Panc1 (cell line): Measurements from ENCODE around the gene FRMD4A. TPM values are rescaled to one million over a fixed set of nuclear protein-coding genes. Genes with fewer than 3 reads are reported as not detected.

ENCODE experiments used
- ATAC-seq: fragments of 200-7000 bp; cut with Tn5 transposase; 2 replicates; pipeline ENCODE4 v1.9.1; 2020; ENCODE audit warnings: mild to moderate bottlenecking, moderate library complexity
- BruUV-seq: library from RNA; stranded (reverse); fragments of 400-500 nt; replicated peaks from 2 replicates; lab custom pipeline; 2021; lab: Mats Ljungman, UMichigan
- CTCF ChIA-PET: fragments of 300-600 bp; sonication (Branson Sonifier 250); formaldehyde crosslinking; loops from one replicate; lab custom pipeline; 2022; ENCODE audit warnings: antibody characterized with exemption; lab: Charles Lee
- POLR2A ChIA-PET: fragments of 300-600 bp; sonication (Branson Sonifier 250); formaldehyde crosslinking; loops from one replicate; lab custom pipeline; 2022; ENCODE audit warnings: antibody characterized with exemption; lab: Charles Lee
- DNase-seq: peaks from one replicate; pipeline ENCODE4 v3.0.0-alpha.2; 2010; ENCODE audit warnings: low read depth, low spot score
- H3K27ac ChIP-seq: 2 replicates; pipeline ENCODE4 v1.5.1; 2011; ENCODE audit warnings: mild to moderate bottlenecking, low read length, inconsistent platforms
- H3K27me3 ChIP-seq: fragments of 200-500 bp; sonication (Bioruptor generic); 2 replicates; pipeline ENCODE4 v1.6.0; 2014; ENCODE audit warnings: low read length, inconsistent platforms; ENCODE audit not compliant: control insufficient read depth, insufficient read depth
- H3K36me3 ChIP-seq: fragments of 200-500 bp; sonication (Bioruptor generic); 2 replicates; pipeline ENCODE4 v1.5.1; 2014; ENCODE audit warnings: inconsistent platforms, mild to moderate bottlenecking, low read length, moderate library complexity; ENCODE audit not compliant: control insufficient read depth, insufficient read depth
- H3K4me1 ChIP-seq: 2 replicates; pipeline ENCODE4 v1.5.1; 2011; ENCODE audit warnings: inconsistent platforms, mild to moderate bottlenecking, low read length, moderate library complexity; ENCODE audit not compliant: control insufficient read depth, insufficient read depth
- H3K4me3 ChIP-seq, 2 experiments: 2 replicates each; pipeline ENCODE4 v1.5.1; 2011 to 2012; ENCODE audit warnings: low read depth in 2 of 2, low read length in 2 of 2, mild to moderate bottlenecking in 2 of 2, inconsistent platforms in 1 of 2, moderate library complexity in 1 of 2
- H3K9me3 ChIP-seq: fragments of 200-500 bp; sonication (Bioruptor generic); 2 replicates; pipeline ENCODE4 v1.5.1; 2014; ENCODE audit warnings: low read depth, mild to moderate bottlenecking, inconsistent platforms, low read length, moderate library complexity; ENCODE audit not compliant: control insufficient read depth, insufficient read depth
- POLR2AphosphoS5 ChIP-seq: IDR thresholded peaks from 2 replicates; pipeline ENCODE4 v1.6.1; 2012; ENCODE audit warnings: mild to moderate bottlenecking, low read depth, low read length, moderate library complexity
- SIN3A ChIP-seq: IDR thresholded peaks from 2 replicates; pipeline ENCODE4 v1.6.1; 2012; ENCODE audit warnings: low read depth, mild to moderate bottlenecking, low read length, moderate library complexity, borderline replicate concordance; ENCODE audit not compliant: insufficient read depth
- TCF7L2 ChIP-seq: IDR thresholded peaks from 2 replicates; pipeline ENCODE4 v1.6.1; 2011; ENCODE audit warnings: mild to moderate bottlenecking, low read depth, low read length, inconsistent platforms
- in situ Hi-C: cut with HindIII; loops from 2 replicates; pipeline ENCODE4 v1.10.0; 2016; ENCODE audit warnings: low sequenced_read_pairs, low pct_unique_long_range_greater_than_20kb
- intact Hi-C: fragments of 100-400 bp; cut with micrococcal nuclease; formaldehyde crosslinking; loops from one replicate; pipeline ENCODE4 v1.10.0; 2022; ENCODE audit not compliant: unreplicated experiment
- total RNA-seq: library from RNA; stranded (reverse); gene quantifications from one replicate; pipeline ENCODE4 v1.2.1, GENCODE V29; 2021; ENCODE audit not compliant: unreplicated experiment
- TF ChIP-seq, protein P1 (sequence below): fragments of 450-650 bp; IDR thresholded peaks from 2 replicates; pipeline ENCODE4 v1.5.1; 2017; ENCODE audit warnings: mild to moderate bottlenecking
- TF ChIP-seq, protein P2 (sequence below), 2 experiments: IDR thresholded peaks; 2 replicates each; pipeline ENCODE4 v1.6.1; 2011 to 2012; ENCODE audit warnings: low read depth in 2 of 2, control low read depth in 1 of 2, low read length in 1 of 2, mild to moderate bottlenecking in 1 of 2, moderate library complexity in 1 of 2; ENCODE audit not compliant: insufficient read depth in 1 of 2

Gene FRMD4A
- total RNA-seq, 1 experiment from 2014 or later = 7.1 TPM

DNA sequence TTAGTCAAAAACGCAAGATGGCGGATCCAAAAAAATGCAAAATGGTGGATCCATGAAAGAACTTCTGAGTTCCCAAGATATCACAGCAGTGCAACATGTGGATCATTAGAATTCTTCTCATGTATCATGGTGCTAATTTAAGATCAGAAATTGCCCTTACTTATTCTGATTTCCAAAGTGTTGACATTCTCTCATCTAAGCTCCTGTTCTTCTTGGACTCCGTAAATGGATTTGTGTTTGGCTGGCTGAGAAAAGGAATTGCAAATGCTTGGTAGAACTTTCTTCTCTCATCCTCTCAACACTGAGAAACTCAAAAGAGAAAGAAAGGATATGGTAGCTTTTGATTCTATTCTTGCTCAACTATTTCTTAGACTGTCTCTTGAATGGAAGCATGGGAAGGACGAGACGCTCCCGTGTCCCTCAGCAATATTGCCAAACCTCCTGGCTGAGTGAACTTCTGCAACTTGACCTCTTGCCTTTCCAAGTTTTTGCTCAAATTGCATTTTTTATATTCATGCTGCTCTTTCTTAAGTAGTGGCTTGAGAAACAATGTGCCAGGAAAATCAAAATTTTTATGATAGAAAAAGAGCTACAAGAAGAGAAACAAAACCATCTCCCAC lies 44.7 kb downstream of the FRMD4A start:
- in situ Hi-C loops = no loop called here
- no peak overlapping the region for H3K27ac ChIP-seq
- no peak for DNase-seq
- 0 out of 2 replicates have a peak, but pooled peaks cover under 1% of the 10 kb centered on the region for H3K9me3 ChIP-seq
- TF ChIP-seq TCF7L2 = no peak
- TF ChIP-seq SIN3A = no peak
- TF ChIP-seq, protein P1, sequence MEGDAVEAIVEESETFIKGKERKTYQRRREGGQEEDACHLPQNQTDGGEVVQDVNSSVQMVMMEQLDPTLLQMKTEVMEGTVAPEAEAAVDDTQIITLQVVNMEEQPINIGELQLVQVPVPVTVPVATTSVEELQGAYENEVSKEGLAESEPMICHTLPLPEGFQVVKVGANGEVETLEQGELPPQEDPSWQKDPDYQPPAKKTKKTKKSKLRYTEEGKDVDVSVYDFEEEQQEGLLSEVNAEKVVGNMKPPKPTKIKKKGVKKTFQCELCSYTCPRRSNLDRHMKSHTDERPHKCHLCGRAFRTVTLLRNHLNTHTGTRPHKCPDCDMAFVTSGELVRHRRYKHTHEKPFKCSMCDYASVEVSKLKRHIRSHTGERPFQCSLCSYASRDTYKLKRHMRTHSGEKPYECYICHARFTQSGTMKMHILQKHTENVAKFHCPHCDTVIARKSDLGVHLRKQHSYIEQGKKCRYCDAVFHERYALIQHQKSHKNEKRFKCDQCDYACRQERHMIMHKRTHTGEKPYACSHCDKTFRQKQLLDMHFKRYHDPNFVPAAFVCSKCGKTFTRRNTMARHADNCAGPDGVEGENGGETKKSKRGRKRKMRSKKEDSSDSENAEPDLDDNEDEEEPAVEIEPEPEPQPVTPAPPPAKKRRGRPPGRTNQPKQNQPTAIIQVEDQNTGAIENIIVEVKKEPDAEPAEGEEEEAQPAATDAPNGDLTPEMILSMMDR = no peak
- TF ChIP-seq, protein P2, sequence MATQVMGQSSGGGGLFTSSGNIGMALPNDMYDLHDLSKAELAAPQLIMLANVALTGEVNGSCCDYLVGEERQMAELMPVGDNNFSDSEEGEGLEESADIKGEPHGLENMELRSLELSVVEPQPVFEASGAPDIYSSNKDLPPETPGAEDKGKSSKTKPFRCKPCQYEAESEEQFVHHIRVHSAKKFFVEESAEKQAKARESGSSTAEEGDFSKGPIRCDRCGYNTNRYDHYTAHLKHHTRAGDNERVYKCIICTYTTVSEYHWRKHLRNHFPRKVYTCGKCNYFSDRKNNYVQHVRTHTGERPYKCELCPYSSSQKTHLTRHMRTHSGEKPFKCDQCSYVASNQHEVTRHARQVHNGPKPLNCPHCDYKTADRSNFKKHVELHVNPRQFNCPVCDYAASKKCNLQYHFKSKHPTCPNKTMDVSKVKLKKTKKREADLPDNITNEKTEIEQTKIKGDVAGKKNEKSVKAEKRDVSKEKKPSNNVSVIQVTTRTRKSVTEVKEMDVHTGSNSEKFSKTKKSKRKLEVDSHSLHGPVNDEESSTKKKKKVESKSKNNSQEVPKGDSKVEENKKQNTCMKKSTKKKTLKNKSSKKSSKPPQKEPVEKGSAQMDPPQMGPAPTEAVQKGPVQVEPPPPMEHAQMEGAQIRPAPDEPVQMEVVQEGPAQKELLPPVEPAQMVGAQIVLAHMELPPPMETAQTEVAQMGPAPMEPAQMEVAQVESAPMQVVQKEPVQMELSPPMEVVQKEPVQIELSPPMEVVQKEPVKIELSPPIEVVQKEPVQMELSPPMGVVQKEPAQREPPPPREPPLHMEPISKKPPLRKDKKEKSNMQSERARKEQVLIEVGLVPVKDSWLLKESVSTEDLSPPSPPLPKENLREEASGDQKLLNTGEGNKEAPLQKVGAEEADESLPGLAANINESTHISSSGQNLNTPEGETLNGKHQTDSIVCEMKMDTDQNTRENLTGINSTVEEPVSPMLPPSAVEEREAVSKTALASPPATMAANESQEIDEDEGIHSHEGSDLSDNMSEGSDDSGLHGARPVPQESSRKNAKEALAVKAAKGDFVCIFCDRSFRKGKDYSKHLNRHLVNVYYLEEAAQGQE (IDR thresholded peaks at IDR 0.05; ENCODE audit: insufficient read depth in 1 of 2, low read depth in 2 of 2, low read length in 1 of 2) = no peak
- no peak for TF ChIP-seq POLR2AphosphoS5
- no peak for ATAC-seq
- intact Hi-C loops = no loop called here
- POLR2A ChIA-PET = no interaction called here
- no peaks in the 10 kb centered on the region for H3K4me1 ChIP-seq
- CTCF ChIA-PET = no interaction called here
- no TSS peak for BruUV-seq
- H3K4me3 ChIP-seq = no peak overlapping the region
- no peaks in the 10 kb centered on the region for H3K36me3 ChIP-seq
- H3K27me3 ChIP-seq = no peaks in the 10 kb centered on the region

DNA sequence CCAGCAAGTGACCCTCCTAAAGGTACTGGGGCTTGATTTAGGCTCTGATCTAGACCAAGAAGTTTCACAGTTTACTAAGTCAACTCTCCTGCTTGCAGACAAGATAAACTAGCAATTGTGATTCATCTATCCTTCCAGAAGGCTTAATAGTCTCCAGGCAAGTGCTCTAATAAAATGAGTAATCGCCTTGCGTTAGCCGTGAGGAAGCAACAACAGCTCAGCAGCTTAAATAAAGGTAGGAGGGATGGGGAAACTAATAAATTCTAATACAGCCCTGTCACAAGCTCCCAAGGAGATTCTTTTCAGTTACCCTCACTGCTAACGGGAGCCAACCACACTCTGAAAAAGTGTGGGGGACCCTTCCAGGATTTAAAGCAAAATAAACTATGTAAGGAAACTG lies 48.4 kb downstream of the FRMD4A start:
- H3K4me1 ChIP-seq = no peaks in the 10 kb centered on the region
- no peak overlapping the region for H3K4me3 ChIP-seq
- ATAC-seq (no peak), DNase-seq (no peak)
- intact Hi-C loops (no loop called here), in situ Hi-C loops (no loop called here)
- ChIA-PET POLR2A (no interaction called here), CTCF (no interaction called here)
- no peak overlapping the region for H3K27ac ChIP-seq
- no peaks in the 10 kb centered on the region for H3K9me3 ChIP-seq
- H3K36me3 ChIP-seq = no peaks in the 10 kb centered on the region
- BruUV-seq = no TSS peak
- H3K27me3 ChIP-seq = no peaks in the 10 kb centered on the region
- TF ChIP-seq, protein P2 (IDR thresholded peaks at IDR 0.05; ENCODE audit: insufficient read depth in 1 of 2, low read depth in 2 of 2, low read length in 1 of 2) = no peak
- TF ChIP-seq, protein P1 = no peak
- no peak for TF ChIP-seq TCF7L2
- TF ChIP-seq SIN3A = no peak
- no peak for TF ChIP-seq POLR2AphosphoS5
